HG03469 (cell line): Measurements from ENCODE around the gene CD1C.
"Not testable (repeated sequence)": the region's sequence is repeated elsewhere in the genome, so short reads cannot be mapped to it uniquely, and the experiment has no call there.

Experiments used
- ATAC-seq: cut with Tn5 transposase; IDR thresholded peaks from one replicate; pipeline ENCODE4 v1.9.1; 2021; ENCODE audit warnings: mild to moderate bottlenecking, moderate library complexity, moderate number of reproducible peaks; ENCODE audit not compliant: unreplicated experiment

Gene CD1C

GRCh38 chr1:158328426-158328825, 38.7 kb downstream of the CD1C start:
- ATAC-seq: no peak

- ATAC-seq: no peak
Observed at GRCh38 chr1:158329300-158329699, 39.6 kb downstream of the CD1C start.

GRCh38 chr1:158329733-158330132, 40.0 kb downstream of the CD1C start:
- no peak for ATAC-seq

DNA sequence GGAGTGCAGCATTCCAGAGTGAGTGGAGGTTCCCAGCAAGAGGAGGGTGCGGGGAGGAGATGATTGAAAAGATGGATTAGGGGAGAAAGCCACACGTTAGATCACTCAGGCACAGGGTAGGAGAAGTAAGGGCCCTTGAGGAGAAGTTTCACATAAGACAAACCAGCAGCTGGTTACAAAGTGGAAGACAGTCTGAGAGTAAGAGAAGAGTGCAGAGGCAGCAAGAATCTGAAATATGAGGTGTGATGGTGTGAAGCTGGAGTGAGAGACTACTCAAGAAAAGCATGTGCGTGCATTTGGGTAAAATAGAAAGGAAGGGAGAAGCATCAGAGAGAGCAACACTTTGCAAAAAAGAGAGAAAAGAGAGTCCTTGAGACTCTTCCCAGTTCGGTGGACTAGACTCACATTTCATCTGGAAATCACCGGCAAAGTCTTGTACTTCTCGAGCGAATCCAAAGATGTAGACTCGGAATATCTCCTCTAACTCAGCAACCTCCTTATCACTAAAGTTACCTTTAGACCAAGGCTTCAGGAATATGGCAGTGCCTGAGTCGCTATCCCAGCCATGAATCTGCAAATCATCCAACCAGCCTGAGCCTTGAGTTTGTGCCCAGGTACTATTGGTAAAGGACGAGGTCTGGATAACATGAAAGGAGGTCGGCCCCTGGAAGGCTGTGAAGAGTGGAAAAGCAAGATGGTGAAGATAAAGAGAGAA, 40.8 kb downstream of the CD1C start:
- ATAC-seq: no peak

DNA sequence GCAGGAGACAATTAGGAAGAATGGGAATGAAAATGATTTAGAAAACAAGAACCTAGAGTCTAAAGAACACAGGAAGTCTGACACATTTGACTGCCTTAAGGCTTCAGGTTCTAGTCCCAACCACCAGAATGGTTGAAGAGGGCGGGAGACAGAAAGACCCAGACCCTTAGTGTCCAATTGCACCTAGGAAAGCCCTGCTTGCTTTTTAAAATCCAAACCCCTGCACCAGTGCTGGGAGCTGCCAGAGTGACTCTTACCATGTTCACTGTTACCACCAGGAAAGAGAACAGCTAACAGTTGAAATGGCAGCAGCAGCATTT, 41.3 kb downstream of the CD1C start:
- ATAC-seq: no peak

DNA sequence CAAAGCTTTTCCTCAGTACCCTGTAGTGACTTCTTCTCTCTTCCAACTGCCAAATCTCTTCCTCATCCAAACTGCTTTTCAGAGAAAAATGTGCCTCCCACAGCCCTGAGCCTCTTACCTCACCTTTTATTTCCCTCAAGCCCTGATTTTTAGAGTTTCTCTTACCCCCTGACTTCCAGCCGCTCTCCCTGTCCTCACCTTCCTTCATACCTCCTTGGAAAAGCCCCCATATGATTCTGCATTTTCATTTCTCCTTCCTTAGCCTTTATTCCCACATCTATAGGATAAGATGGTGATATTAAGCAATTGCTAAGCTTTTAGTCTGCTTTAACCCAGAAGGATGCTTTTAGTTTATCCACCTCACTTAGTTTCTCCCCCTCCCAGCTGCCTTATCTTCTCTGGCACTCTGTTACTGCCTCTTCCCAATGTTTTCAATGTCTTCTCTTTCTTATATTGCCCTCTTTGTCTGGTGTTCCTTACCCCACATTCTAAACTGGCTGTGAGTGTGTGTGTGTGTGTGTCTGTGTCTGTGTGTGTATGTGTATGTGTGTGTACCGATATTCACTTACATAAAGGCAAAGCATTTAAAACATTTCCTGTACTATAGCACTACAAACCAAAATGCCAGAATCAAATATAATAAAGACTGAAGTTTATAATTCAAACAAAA, 41.9 kb downstream of the CD1C start, which contains the start of gene CD1B:
TSS of gene CD1B (minus strand) at position 51 of the 670 bp plus-strand sequence. CDS start 108 bp downstream, outside the sequence.
- ATAC-seq: no peak

DNA sequence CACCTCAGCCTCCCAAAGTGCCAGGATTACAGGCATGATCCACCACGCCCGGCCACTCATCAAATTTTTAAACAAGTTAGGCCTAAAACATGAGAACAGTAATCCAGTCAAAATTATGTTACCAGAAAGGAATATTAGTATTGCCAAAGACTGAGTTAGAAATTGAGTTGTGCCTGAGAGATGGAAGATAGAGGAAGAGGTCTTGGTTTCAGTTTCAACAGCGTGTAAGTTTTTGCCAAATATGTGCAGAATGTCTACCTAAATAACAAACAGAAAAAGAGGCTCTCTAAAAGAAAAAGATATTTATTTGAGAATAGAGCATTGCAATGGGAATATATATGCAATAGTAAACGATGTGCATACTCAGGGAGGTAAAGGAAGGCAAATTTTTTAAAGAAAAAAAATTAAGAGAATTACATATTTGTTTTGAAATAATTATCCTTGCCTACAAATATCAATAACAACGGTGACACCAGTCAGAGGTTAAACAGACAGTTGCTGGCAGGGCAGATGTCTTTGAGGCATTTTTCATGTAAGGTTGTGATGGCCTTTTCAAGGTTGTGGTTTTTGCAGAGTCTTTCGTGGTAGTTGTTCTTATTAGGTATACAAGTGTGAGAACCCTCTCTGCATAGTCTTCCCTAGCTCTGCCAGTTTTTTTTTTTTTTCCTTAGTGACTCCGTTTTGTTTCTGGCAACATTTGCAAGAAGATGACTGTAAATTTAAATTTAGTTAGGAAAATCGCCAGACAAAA, 43.9 kb downstream of the CD1C start:
- ATAC-seq: no peak

DNA sequence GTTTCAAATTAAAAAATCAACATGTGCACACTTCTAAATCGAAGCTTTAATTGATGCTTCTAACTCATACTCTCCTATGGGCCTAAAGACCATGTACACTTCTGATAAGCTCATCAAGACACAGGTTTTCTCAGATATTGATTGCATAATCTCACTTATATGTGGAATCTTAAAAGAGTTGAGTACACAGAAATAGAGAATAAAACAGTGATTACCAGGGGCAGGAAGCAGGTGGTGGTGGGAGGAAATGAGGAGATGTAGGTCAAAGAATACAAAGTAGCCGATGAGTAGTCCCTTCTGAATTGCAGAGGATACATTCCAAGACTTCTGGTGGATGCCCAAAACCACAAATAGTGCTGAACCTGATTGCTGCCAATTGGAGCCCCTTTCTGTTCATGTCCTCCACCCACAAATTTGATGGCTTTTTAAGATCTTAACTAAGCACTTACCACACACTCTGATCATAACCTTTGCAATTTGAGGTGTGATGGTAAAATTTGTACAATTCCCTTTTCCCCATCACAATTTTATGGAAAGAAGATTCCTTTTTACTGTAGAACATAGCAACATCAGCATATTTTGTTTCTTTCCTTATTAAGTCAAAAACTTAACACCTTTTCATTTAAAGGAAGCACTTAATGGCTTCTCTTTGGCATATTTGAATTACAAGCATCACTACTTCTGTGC, 44.9 kb downstream of the CD1C start:
- ATAC-seq: no peak

DNA sequence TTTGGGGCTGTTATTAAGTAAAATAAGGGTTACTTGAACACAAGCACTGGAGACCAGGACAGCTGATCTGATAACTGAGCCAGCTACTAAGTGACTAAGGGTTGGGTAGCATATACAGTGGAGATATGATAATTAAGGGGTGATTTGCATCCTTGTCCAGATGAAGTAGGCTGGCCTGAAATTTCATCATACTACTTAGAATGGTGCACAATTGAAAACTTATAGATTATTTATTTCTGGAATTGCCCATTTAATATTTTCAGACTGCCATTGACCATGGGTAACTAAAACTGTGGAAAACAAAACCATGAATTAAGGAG, 45.5 kb downstream of the CD1C start:
- ATAC-seq: no peak

- not testable (repeated sequence) for ATAC-seq
Observed at GRCh38 chr1:158336413-158336812, 46.7 kb downstream of the CD1C start.
